ENCODE data around the gene NDUFAF3.

The NDUFAF3 gene

DNA sequence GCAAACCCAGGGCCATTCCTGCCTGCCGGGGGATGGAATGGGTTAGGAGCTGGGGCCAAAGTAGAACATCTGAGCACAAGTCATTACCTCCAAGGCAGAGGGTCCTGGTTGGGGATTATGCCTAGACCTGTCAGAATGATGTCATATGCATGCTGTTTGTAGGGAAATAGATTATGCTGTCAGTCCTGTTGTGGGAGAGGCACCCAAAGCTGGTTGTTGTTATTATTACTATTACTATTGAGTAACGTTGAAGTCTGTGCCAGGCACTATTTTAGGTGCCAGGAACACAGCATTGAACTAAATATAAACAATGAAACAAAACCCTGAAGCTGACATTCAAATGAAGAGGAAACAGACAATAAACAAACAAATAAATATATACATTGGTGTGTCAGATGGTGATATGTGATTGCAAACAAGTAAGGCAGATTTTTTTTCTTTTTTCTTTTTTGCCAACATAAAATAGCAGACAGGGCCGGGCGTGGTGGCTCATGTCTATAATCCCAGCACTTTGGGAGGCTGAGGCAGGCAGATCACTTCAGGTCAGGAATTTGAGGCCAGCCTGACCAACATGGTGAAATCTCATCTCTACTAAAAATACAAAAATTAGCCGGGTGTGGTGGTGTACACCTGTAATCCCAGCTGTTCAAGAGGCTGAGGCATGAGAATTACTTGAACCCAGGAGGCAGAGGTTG, 29.9 kb upstream of the NDUFAF3 start:
- H3K4me3 ChIP-seq (ENCODE audit: low read length), result peak overlapping the region; percentile 82
- TF ChIP-seq, protein P1, sequence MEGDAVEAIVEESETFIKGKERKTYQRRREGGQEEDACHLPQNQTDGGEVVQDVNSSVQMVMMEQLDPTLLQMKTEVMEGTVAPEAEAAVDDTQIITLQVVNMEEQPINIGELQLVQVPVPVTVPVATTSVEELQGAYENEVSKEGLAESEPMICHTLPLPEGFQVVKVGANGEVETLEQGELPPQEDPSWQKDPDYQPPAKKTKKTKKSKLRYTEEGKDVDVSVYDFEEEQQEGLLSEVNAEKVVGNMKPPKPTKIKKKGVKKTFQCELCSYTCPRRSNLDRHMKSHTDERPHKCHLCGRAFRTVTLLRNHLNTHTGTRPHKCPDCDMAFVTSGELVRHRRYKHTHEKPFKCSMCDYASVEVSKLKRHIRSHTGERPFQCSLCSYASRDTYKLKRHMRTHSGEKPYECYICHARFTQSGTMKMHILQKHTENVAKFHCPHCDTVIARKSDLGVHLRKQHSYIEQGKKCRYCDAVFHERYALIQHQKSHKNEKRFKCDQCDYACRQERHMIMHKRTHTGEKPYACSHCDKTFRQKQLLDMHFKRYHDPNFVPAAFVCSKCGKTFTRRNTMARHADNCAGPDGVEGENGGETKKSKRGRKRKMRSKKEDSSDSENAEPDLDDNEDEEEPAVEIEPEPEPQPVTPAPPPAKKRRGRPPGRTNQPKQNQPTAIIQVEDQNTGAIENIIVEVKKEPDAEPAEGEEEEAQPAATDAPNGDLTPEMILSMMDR (conservative IDR thresholded peaks at IDR 0.05; ENCODE audit: low read length), result no peak
- DNase-seq (ENCODE audit: low read depth), result no peak

DNA sequence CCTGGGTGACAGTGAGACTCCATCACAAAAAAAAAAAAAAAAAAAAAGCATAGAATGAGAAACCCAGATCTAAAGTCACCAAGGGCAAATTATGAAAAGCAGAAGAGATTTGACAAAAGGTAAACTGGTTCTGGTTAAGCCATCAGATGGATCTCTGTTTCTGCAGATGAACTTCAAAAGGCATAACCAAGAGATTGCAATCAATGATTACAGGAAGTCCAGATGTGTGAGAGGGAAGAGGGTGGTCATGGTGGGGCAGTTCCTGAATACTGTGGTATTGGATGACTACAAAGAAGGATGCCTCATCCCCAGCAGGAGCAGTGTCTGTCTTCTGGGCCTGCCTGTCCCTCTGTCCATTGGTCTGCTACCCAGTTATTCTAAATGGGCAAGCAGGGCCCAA, 28.1 kb upstream of the NDUFAF3 start:
- DNase-seq (ENCODE audit: low read depth), result no peak
- TF ChIP-seq, protein P1 (conservative IDR thresholded peaks at IDR 0.05; ENCODE audit: low read length), result no peak
- no peak overlapping the region for H3K4me3 ChIP-seq (ENCODE audit: low read length)

DNA sequence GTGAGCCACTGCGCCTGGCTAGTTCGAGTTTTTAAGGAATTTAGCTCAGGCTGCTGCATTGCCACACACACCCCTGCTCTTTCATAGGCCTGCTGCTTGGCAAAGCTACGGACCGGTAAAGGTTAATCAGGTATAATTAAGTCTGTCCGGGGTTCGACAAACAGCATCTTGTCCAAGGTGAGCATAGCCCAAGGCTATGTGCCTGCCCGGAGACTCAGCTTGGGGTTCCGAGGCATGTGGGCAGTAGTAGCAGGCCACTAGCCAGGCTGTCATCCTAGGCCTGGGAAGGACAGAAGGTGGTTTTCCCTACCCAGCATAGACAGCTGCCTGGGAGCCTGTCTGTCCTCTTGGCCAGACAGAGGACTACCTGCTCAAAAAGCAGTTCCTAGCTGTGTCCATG, 25.3 kb upstream of the NDUFAF3 start:
- DNase-seq (ENCODE audit: low read depth), result no peak
- H3K4me3 ChIP-seq (ENCODE audit: low read length), result no peak overlapping the region
- TF ChIP-seq, protein P1 (conservative IDR thresholded peaks at IDR 0.05; ENCODE audit: low read length), result no peak

DNA sequence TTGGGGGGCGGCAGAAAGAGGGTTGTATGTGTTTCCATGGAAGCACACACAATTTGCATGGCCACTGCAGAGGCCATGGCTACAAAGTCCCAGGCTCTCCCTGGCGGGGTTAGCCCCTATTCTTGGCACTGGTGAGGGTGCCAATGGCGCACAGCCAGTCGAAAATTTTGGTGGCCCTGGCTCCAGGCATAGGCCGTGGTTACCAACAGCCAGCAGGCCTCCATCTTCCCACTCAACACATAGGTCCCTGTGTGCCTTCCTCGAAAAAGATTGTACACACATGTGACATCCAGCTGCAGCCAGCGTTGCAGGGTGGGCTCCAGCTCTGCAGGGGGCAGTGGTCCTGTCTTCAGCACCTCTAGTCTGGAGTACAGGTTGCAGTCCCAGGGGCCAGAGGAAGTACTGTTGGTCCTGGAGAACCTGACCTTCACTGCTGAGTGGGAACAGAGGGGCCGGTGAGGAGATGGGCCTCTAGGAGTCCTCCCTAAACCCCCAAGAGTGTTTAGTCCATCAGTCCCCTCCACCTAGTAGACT, 24.8 kb upstream of the NDUFAF3 start:
- DNase-seq (ENCODE audit: low read depth), result no peak
- TF ChIP-seq, protein P1 (conservative IDR thresholded peaks at IDR 0.05; ENCODE audit: low read length), result no peak
- no peak overlapping the region for H3K4me3 ChIP-seq (ENCODE audit: low read length)

DNA sequence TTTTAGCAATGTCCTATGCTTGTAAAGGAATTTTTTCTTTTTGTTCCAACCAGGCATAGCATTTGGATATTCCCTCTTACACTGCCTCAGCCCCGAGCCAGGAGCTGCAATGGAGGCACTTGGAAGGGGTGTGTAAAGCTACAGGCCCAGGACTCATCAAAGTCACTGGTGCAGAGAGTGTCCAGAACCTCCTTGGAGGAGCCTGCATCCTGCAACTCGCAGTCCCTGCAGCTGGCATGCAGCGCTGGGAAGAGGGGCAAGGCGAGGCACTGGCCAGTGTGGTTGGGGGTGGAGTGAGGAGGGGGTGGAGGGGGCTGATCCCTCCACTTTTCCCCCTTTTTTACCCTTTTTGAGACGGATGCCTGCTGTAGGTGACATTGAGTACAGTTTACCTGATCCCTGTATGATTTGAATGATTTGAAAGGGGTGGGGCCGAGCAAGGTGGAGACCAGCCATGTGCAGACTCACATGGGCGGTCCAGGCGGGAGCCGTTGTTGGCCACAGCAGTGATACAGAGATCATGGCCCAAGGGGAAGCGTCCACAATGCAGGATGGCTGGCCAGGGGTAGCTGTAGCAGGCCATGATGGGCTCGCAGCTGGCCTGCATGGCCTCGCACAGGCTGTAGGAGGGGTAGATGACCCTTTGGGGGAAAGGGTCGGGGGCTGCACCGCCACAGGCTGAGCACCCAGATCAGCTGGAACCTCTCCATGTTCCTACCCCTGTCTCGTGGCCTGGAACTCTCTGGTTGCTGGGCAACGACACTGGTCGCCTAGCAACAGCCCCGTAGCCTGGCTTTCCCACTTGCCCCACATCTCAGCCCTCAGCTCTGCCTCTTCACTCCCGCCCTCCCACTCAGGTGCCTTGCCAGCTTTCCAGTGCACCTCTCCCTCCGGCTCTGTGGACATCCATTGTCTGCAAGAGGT, 23.9 kb upstream of the NDUFAF3 start:
- TF ChIP-seq, protein P1 (conservative IDR thresholded peaks at IDR 0.05; ENCODE audit: low read length), result no peak
- DNase-seq (ENCODE audit: low read depth), result no peak
- no peak overlapping the region for H3K4me3 ChIP-seq (ENCODE audit: low read length)

DNA sequence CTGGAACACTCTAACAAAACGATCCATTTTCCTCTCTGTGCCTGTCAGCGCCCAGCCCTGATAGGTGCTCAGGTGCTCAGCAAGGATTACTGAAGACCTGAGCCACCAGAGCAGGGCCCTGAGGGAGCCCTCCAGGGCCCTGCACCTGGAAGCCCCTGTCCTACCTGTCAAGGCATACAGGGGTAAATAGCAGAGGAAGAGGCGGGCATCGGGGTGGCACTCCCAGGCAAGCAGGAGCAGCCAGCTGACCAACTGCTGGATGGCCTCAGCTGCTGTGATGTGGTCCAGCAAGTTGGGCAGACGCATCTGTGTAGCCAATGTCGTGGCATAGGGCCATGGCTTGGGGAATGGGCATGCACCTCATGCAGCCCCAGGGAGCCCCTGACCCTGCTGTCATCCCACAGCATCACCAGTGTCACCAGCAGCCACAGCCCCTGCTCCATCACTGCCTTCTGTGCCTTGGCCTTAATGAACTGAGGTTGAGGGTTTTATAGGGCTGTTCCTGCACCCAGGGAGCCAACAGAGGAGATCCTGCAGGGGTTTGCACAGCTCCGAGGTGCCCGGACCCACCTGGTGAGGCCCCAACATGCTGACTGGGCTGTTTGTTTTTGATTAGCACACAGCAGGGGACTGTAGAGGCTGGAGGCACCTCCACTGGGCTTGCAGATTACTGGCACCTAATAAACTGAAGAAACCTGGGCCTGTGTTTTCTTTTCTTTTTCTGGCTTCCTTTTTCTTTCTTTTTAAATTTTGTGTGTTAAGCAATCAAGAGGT, 22.6 kb upstream of the NDUFAF3 start:
- no peak overlapping the region for H3K4me3 ChIP-seq (ENCODE audit: low read length)
- TF ChIP-seq, protein P1 (conservative IDR thresholded peaks at IDR 0.05; ENCODE audit: low read length), result no peak
- DNase-seq (ENCODE audit: low read depth), result no peak

Data from AG10803 (cell line).